ENCODE data around the gene DNAH2. TPM values are rescaled to one million over a fixed set of nuclear protein-coding genes. Genes with fewer than 3 reads are reported as not detected.

The DNAH2 gene
- polyA plus RNA-seq, 2 of the 4 experiments (the other 2 are of a cell fraction), result 0.01 to 0.08 TPM

GRCh38 chr17:7686222-7687071, 31.1 kb upstream of the DNAH2 start (continued):
- TF ChIP-seq JUN (IDR thresholded peaks at IDR 0.05) (peak in 1 of 2 experiments; percentile 47; a peak in 4 of 5 replicates), HOXB5 (CRISPR knock-in tag; IDR thresholded peaks at IDR 0.05) (no peak), ZSCAN20 (CRISPR knock-in tag; IDR thresholded peaks at IDR 0.05) (0 out of 2 replicates have a peak, but pooled peaks have one; percentile 20), MAX (IDR thresholded peaks at IDR 0.05) (peak; percentile 80), CBX8 (IDR thresholded peaks at IDR 0.05) (no peak), POLR2A (IDR thresholded peaks at IDR 0.05; ENCODE audit: low read length) (peak; percentile 57), TFCP2L1 (CRISPR knock-in tag; IDR thresholded peaks at IDR 0.05) (peak; percentile 73), HOXB13 (CRISPR knock-in tag; IDR thresholded peaks at IDR 0.05; ENCODE audit: low read depth) (no peak)

- POLR2A ChIA-PET, result interaction anchor here (0.5 to 4.1 kb wide), 46 partner anchors 12 to 486 kb away, joined by 3 to 97 read pairs (median 5); partner anchors contain the start of genes ATP1B2, CD68, CNTROB and CYB5D1
- CTCF ChIA-PET, result interaction anchor here (0.6 to 10.0 kb wide), 55 partner anchors 12 to 472 kb away, joined by 3 to 191 read pairs (median 6); partner anchors contain the start of genes ATP1B2, CD68, DNAH2 and EFNB3
Observed at GRCh38 chr17:7687072-7687907, 30.3 kb upstream of the DNAH2 start, which contains the start of gene TP53. Gene TP53, minus strand, starts transcription at chr17:7687490. Its CDS starts 10,896 bp downstream, at chr17:7676594.

More at GRCh38 chr17:7687072-7687907, 30.3 kb upstream of the DNAH2 start, which contains the start of gene TP53:
- H3K27ac ChIP-seq, result peak within 1 kb of the TSS; percentile 94 to 95
- H3K4me1 ChIP-seq, result peaks cover 23% of the 10 kb centered on the region
- TF ChIP-seq KDM1A (IDR thresholded peaks at IDR 0.05; ENCODE audit: low read depth) (no peak), JUNB (IDR thresholded peaks at IDR 0.05) (peak; percentile 60; the same call in 1 of the 2 replicates), GATA3 (IDR thresholded peaks at IDR 0.05; ENCODE audit: borderline replicate concordance) (peak; percentile 43; the same call in 1 of the 2 replicates), POLR2A (IDR thresholded peaks at IDR 0.05; ENCODE audit: low read length) (peak; percentile 97), MAFK (IDR thresholded peaks at IDR 0.05; ENCODE audit: partially characterized antibody) (peak; percentile 21), POLR2AphosphoS2 (conservative IDR thresholded peaks at IDR 0.05; ENCODE audit: low read length) (0 out of 2 replicates have a peak, but pooled peaks have one; percentile 72), RCOR1 (IDR thresholded peaks at IDR 0.05; ENCODE audit: low read depth, low read length) (peak; percentile 42; the same call in 1 of the 2 replicates), RNF2 (IDR thresholded peaks at IDR 0.05; ENCODE audit: borderline replicate concordance, low read depth) (no peak), HOXB13 (CRISPR knock-in tag; IDR thresholded peaks at IDR 0.05; ENCODE audit: low read depth) (no peak), E2F6 (IDR thresholded peaks at IDR 0.05; ENCODE audit: borderline replicate concordance, low read depth) (peak; percentile 77; the same call in 1 of the 2 replicates), ZSCAN20 (CRISPR knock-in tag; IDR thresholded peaks at IDR 0.05) (no peak), JUN (IDR thresholded peaks at IDR 0.05) (peak; percentile 64 to 91; a peak in 4 of 5 replicates), PHF8 (IDR thresholded peaks at IDR 0.05; ENCODE audit: borderline replicate concordance, low read depth) (no peak; the same call in none of the 2 replicates), ELK1 (IDR thresholded peaks at IDR 0.05; ENCODE audit: low read depth, low read length) (no peak), FOSL2 (IDR thresholded peaks at IDR 0.05) (peak; percentile 76), FOSL2 (CRISPR knock-in tag; IDR thresholded peaks at IDR 0.05) (peak; percentile 94), BCL3 (IDR thresholded peaks at IDR 0.05) (peak; percentile 99), CEBPB (IDR thresholded peaks at IDR 0.05) (peak; percentile 53 to 73; a peak in 3 of 4 replicates), CHD2 (IDR thresholded peaks at IDR 0.05; ENCODE audit: low read length, partially characterized antibody) (peak; percentile 44), MYC (IDR thresholded peaks at IDR 0.05; ENCODE audit: borderline replicate concordance, low read length) (peak; percentile 100), MAZ (IDR thresholded peaks at IDR 0.05; ENCODE audit: borderline replicate concordance, low read depth, low read length) (no peak), BHLHE40 (IDR thresholded peaks at IDR 0.05; ENCODE audit: low read depth, low read length) (no peak), PBX3 (IDR thresholded peaks at IDR 0.05) (peak; percentile 19; the same call in 1 of the 2 replicates), MAX (IDR thresholded peaks at IDR 0.05) (peak; percentile 100), TP53 (CRISPR knock-in tag; IDR thresholded peaks at IDR 0.05) (peak; percentile 24; the same call in 1 of the 2 replicates), HEYL (CRISPR knock-in tag; IDR thresholded peaks at IDR 0.05) (no peak), USF2 (IDR thresholded peaks at IDR 0.05) (0 out of 2 replicates have a peak, but pooled peaks have one; percentile 26)
- peak; percentile 91 to 97 for DNase-seq (ENCODE audit: low read depth in 1 of 2, low spot score in 1 of 2)
- FAIRE-seq, result peak; percentile 92
- WGBS (ENCODE audit: missing lambda C conversion rate), result 2% methylated on average over 27 of the region's 30 CpGs
- H3K9me3 ChIP-seq, result no peaks in the 10 kb centered on the region
- peak within 1 kb of the TSS; percentile 93 for H3K4me2 ChIP-seq
- ATAC-seq, result peak; percentile 58 to 71
- H3K4me3 ChIP-seq, result peak within 1 kb of the TSS; percentile 77

All from A549 (cell line).